ENCODE measurements around the gene COL5A1.

The COL5A1 gene

DNA sequence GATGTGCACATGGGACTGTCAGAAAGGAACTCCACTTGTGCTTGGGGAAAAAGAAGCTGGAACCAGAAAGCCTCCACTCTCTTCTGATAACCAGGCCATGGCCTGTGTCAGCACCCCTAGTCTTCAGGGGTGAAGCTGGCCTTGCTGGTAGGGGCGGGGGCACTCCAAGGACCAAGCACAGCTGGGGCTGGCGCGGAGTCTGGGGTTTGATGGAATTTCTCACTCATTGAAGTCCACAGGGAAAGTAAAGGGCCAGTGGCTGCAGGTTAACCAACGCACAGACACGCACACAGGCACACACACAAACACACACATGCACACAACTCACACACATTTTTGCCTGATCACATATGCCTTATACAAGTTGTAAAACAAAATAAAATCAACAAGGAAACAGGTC is 1.6 kb upstream of the COL5A1 start:
- Histone ChIP-seq H3K4me2 (ENCODE audit: low read length) (no peak overlapping the region), H3K4me3 (ENCODE audit: low read depth, low read length, poor library complexity, severe bottlenecking) (no peak overlapping the region), H3F3A (ENCODE audit: insufficient read depth, low read length) (no peaks in the 10 kb centered on the region), H3K4me1 (ENCODE audit: insufficient read depth, low read length, severe bottlenecking) (no peaks in the 10 kb centered on the region), H4K20me1 (ENCODE audit: insufficient read depth, low read length) (no peaks in the 10 kb centered on the region), H3K27ac (ENCODE audit: low read depth, low read length, poor library complexity, severe bottlenecking) (no peak overlapping the region), H3K9me3 (ENCODE audit: low read length) (no peaks in the 10 kb centered on the region), H3K9ac (ENCODE audit: low read length) (no peak overlapping the region), H3K79me2 (ENCODE audit: insufficient read depth, low read length) (no peaks in the 10 kb centered on the region), H3K36me3 (ENCODE audit: insufficient read depth, low read length) (no peaks in the 10 kb centered on the region), H2AFZ (ENCODE audit: low read length) (no peak overlapping the region), H3K9me2 (ENCODE audit: low read depth, low read length) (no peaks in the 10 kb centered on the region), H3K27me3 (ENCODE audit: insufficient read depth, low read length) (no peaks in the 10 kb centered on the region; the same call in 1 of the 2 replicates)
- TF ChIP-seq EZH2 (IDR thresholded peaks at IDR 0.05; ENCODE audit: borderline replicate concordance, low read length), result no peak
- TF ChIP-seq, protein P1, sequence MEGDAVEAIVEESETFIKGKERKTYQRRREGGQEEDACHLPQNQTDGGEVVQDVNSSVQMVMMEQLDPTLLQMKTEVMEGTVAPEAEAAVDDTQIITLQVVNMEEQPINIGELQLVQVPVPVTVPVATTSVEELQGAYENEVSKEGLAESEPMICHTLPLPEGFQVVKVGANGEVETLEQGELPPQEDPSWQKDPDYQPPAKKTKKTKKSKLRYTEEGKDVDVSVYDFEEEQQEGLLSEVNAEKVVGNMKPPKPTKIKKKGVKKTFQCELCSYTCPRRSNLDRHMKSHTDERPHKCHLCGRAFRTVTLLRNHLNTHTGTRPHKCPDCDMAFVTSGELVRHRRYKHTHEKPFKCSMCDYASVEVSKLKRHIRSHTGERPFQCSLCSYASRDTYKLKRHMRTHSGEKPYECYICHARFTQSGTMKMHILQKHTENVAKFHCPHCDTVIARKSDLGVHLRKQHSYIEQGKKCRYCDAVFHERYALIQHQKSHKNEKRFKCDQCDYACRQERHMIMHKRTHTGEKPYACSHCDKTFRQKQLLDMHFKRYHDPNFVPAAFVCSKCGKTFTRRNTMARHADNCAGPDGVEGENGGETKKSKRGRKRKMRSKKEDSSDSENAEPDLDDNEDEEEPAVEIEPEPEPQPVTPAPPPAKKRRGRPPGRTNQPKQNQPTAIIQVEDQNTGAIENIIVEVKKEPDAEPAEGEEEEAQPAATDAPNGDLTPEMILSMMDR (IDR thresholded peaks at IDR 0.05; ENCODE audit: low read length), result no peak

DNA sequence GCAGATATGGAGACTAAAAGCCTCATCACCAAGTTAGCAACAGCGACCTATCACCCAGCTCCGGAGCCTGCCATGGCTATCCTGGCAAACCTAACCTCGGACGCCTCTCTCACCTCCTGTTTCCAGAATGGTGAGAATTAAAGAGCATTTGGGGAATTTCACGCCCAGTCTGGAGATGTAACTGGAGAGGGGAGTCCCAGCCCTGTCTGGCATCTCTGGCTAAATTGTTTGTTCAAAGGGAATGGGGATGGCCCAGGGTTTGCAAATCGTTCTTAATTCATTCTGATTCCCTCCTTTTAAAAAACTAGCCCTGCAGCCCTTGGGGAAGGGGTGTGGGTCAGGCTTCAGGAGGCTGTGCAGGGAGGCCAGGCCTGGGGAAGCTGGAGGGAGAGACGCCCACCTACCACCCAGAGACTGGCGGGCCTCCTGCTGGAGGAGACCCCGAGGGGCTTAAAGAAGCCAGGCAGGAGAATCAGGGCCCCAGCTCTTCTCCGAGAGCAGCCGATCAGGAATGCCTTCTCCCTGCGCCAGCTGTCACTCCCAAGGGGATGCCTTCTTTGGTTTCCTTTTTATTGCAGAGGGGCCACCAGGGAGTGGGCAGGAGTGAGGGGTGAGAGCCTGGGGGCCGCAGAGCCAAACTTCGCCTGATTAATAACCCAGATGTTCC is 964 bp upstream of the COL5A1 start:
- Histone ChIP-seq H3F3A (ENCODE audit: insufficient read depth, low read length) (no peaks in the 10 kb centered on the region), H3K9ac (ENCODE audit: low read length) (no peak overlapping the region), H3K4me2 (ENCODE audit: low read length) (no peak overlapping the region), H3K9me3 (ENCODE audit: low read length) (no peaks in the 10 kb centered on the region), H3K27ac (ENCODE audit: low read depth, low read length, poor library complexity, severe bottlenecking) (no peak overlapping the region), H4K20me1 (ENCODE audit: insufficient read depth, low read length) (no peaks in the 10 kb centered on the region), H2AFZ (ENCODE audit: low read length) (no peak overlapping the region), H3K79me2 (ENCODE audit: insufficient read depth, low read length) (no peaks in the 10 kb centered on the region), H3K9me2 (ENCODE audit: low read depth, low read length) (no peaks in the 10 kb centered on the region), H3K36me3 (ENCODE audit: insufficient read depth, low read length) (no peaks in the 10 kb centered on the region), H3K4me1 (ENCODE audit: insufficient read depth, low read length, severe bottlenecking) (no peaks in the 10 kb centered on the region), H3K27me3 (ENCODE audit: insufficient read depth, low read length) (no peaks in the 10 kb centered on the region; the same call in 1 of the 2 replicates), H3K4me3 (ENCODE audit: low read depth, low read length, poor library complexity, severe bottlenecking) (no peak overlapping the region)
- TF ChIP-seq EZH2 (IDR thresholded peaks at IDR 0.05; ENCODE audit: borderline replicate concordance, low read length), result no peak
- TF ChIP-seq, protein P1 (IDR thresholded peaks at IDR 0.05; ENCODE audit: low read length), result no peak

DNA sequence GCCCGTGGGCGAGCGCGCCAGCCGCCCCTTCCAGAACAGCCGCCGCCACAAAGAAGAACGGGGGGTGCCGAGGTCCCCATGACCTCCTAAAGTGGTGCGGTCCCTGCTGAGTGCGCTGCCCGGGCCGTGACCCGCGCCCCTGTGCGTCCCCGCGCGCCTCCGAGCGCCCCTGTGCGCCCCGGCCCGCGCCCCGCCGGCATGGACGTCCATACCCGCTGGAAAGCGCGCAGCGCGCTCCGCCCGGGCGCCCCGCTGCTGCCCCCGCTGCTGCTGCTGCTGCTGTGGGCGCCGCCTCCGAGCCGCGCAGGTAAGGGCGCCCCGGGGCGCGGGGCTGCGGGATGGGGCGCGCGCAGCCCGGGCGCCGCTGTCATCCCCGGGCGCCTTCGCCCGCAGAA is 384 bp downstream of the COL5A1 start:
- no peaks in the 10 kb centered on the region for H3K9me3 ChIP-seq (ENCODE audit: low read length)
- H3F3A ChIP-seq (ENCODE audit: insufficient read depth, low read length), result no peaks in the 10 kb centered on the region
- no peaks in the 10 kb centered on the region for H3K36me3 ChIP-seq (ENCODE audit: insufficient read depth, low read length)
- no peaks in the 10 kb centered on the region for H3K4me1 ChIP-seq (ENCODE audit: insufficient read depth, low read length, severe bottlenecking)
- no peak overlapping the region for H2AFZ ChIP-seq (ENCODE audit: low read length)
- TF ChIP-seq, protein P1 (IDR thresholded peaks at IDR 0.05; ENCODE audit: low read length), result no peak
- TF ChIP-seq EZH2 (IDR thresholded peaks at IDR 0.05; ENCODE audit: borderline replicate concordance, low read length), result no peak
- no peaks in the 10 kb centered on the region for H3K79me2 ChIP-seq (ENCODE audit: insufficient read depth, low read length)
- H3K27ac ChIP-seq (ENCODE audit: low read depth, low read length, poor library complexity, severe bottlenecking), result no peak overlapping the region
- no peaks in the 10 kb centered on the region for H3K9me2 ChIP-seq (ENCODE audit: low read depth, low read length)
- no peaks in the 10 kb centered on the region; the same call in 1 of the 2 replicates for H3K27me3 ChIP-seq (ENCODE audit: insufficient read depth, low read length)
- H4K20me1 ChIP-seq (ENCODE audit: insufficient read depth, low read length), result no peaks in the 10 kb centered on the region
- H3K4me2 ChIP-seq (ENCODE audit: low read length), result no peak overlapping the region
- H3K9ac ChIP-seq (ENCODE audit: low read length), result no peak overlapping the region
- no peak overlapping the region for H3K4me3 ChIP-seq (ENCODE audit: low read depth, low read length, poor library complexity, severe bottlenecking)

All from OCI-LY1 (cell line).